GM23338 (cell line): ENCODE measurements around the gene TNFSF4. TPM values are rescaled to one million over a fixed set of nuclear protein-coding genes. Genes with fewer than 3 reads are reported as not detected.

Experiments used
- ATAC-seq: fragments of 200-7000 bp; cut with Tn5 transposase; 3 replicates; pipeline ENCODE4 v1.9.1; 2020
- DNase-seq: peaks from one replicate; pipeline ENCODE4 v3.0.0-alpha.2; 2015; ENCODE audit warnings: low spot score
- H2AFZ ChIP-seq: fragments of 200-600 bp; sonication (generic); 2 replicates; pipeline ENCODE4 v1.8.0; 2016; ENCODE audit warnings: antibody characterized with exemption, mild to moderate bottlenecking, moderate library complexity
- H3F3A ChIP-seq: fragments of 200-600 bp; sonication (generic); replicated peaks from 2 replicates; pipeline ENCODE4 v1.8.0; 2017; ENCODE audit warnings: antibody characterized with exemption, mixed run types, low read depth
- H3K27ac ChIP-seq: fragments of 200-600 bp; sonication (generic); 2 replicates; pipeline ENCODE4 v1.6.1; 2016; ENCODE audit warnings: low read depth
- H3K27me3 ChIP-seq: fragments of 200-600 bp; sonication (generic); 2 replicates; pipeline ENCODE4 v1.8.0; 2016; ENCODE audit warnings: mild to moderate bottlenecking, mixed run types, moderate library complexity; ENCODE audit not compliant: insufficient read depth
- H3K36me3 ChIP-seq: fragments of 200-600 bp; sonication (generic); 2 replicates; pipeline ENCODE4 v1.8.0; 2016; ENCODE audit warnings: mild to moderate bottlenecking; ENCODE audit not compliant: insufficient read depth
- H3K4me1 ChIP-seq: fragments of 200-600 bp; sonication (generic); 2 replicates; pipeline ENCODE4 v1.8.0; 2016; ENCODE audit warnings: mild to moderate bottlenecking, moderate library complexity; ENCODE audit not compliant: insufficient read depth
- H3K4me2 ChIP-seq: fragments of 200-600 bp; sonication (generic); 2 replicates; pipeline ENCODE4 v1.7.1; 2017; ENCODE audit warnings: mixed run types
- H3K4me3 ChIP-seq: fragments of 200-600 bp; sonication (generic); 2 replicates; pipeline ENCODE4 v1.6.1; 2016; ENCODE audit warnings: mixed run types
- H3K79me2 ChIP-seq: fragments of 200-600 bp; sonication (generic); replicated peaks from 2 replicates; pipeline ENCODE4 v1.8.0; 2017; ENCODE audit warnings: mild to moderate bottlenecking; ENCODE audit not compliant: insufficient read depth
- H3K9me2 ChIP-seq: fragments of 200-600 bp; sonication (generic); 2 replicates; pipeline ENCODE4 v1.8.0; 2017; ENCODE audit not compliant: insufficient read depth
- H4K20me1 ChIP-seq: fragments of 200-600 bp; sonication (generic); replicated peaks from 2 replicates; pipeline ENCODE4 v1.8.0; 2017; ENCODE audit warnings: mild to moderate bottlenecking; ENCODE audit not compliant: insufficient read depth
- H3K27ac Mint-ChIP-seq: 2 replicates; pipeline ENCODE4 v1.8.0; 2020; ENCODE audit warnings: inconsistent platforms, mild to moderate bottlenecking, moderate library complexity, mixed read lengths
- H3K27me3 Mint-ChIP-seq: 3 replicates; pipeline ENCODE4 v1.8.0; 2022; ENCODE audit warnings: low read depth, mild to moderate bottlenecking, moderate library complexity, mixed read lengths, inconsistent platforms; ENCODE audit not compliant: insufficient read depth, poor library complexity
- H3K36me3 Mint-ChIP-seq: 3 replicates; pipeline ENCODE4 v1.8.0; 2021; ENCODE audit warnings: low read depth, mild to moderate bottlenecking, inconsistent platforms, moderate library complexity, mixed read lengths
- H3K4me1 Mint-ChIP-seq: 3 replicates; pipeline ENCODE4 v1.8.0; 2020; ENCODE audit warnings: mild to moderate bottlenecking, inconsistent platforms, mixed read lengths
- H3K4me3 Mint-ChIP-seq: 3 replicates; pipeline ENCODE4 v1.8.0; 2021; ENCODE audit warnings: moderate library complexity, mild to moderate bottlenecking, inconsistent platforms, mixed read lengths
- H3K9me3 Mint-ChIP-seq: 3 replicates; pipeline ENCODE4 v1.8.0; 2020; ENCODE audit warnings: moderate library complexity, mild to moderate bottlenecking, inconsistent platforms, mixed read lengths
- CREB1 ChIP-seq: fragments of 250-450 bp; sonication (Bioruptor Pico); IDR thresholded peaks from 2 replicates; pipeline ENCODE4 v1.5.0; 2020; ENCODE audit warnings: low read depth, mild to moderate bottlenecking, moderate library complexity
- EZH2phosphoT487 ChIP-seq: fragments of 200-600 bp; sonication (generic); IDR thresholded peaks from one replicate; pipeline ENCODE4 v1.8.1; 2018; ENCODE audit warnings: antibody characterized with exemption; ENCODE audit not compliant: unreplicated experiment
- JUNB ChIP-seq: IDR thresholded peaks from one replicate; pipeline ENCODE4 v1.6.1; 2016; ENCODE audit warnings: antibody characterized with exemption; ENCODE audit not compliant: unreplicated experiment
- NANOG ChIP-seq: IDR thresholded peaks from 2 replicates; pipeline ENCODE4 v1.6.1; 2016; ENCODE audit warnings: antibody characterized with exemption, borderline replicate concordance
- POLR2AphosphoS5 ChIP-seq: IDR thresholded peaks from 2 replicates; pipeline ENCODE4 v1.6.1; 2016; ENCODE audit warnings: antibody characterized with exemption, low read depth
- STAT1 ChIP-seq: IDR thresholded peaks from one replicate; pipeline ENCODE4 v1.6.1; 2016; ENCODE audit warnings: antibody characterized with exemption; ENCODE audit not compliant: unreplicated experiment
- ZNF331 ChIP-seq: fragments of 250-450 bp; sonication (Bioruptor Pico); IDR thresholded peaks from 2 replicates; pipeline ENCODE4 v1.5.0; 2020; ENCODE audit warnings: low read depth, mild to moderate bottlenecking, moderate library complexity
- polyA plus RNA-seq: library from polyadenylated mRNA; unstranded; fragments of >200 nt; fragmentation: Nextera tagmentation; extraction: Ambion mirVana; gene quantifications from 2 replicates; pipeline ENCODE4 v1.2.1, GENCODE V29; 2016
- total RNA-seq: library from RNA; depleted of rRNA; stranded (reverse); fragments of >200 nt; shearing (Covaris generic); gene quantifications from 2 replicates; pipeline ENCODE4 v1.2.3, GENCODE V29; 2014
- TF ChIP-seq, protein P1 (sequence below): fragments of 250-450 bp; sonication (Bioruptor Pico); IDR thresholded peaks from 2 replicates; pipeline ENCODE4 v1.5.0; 2020; ENCODE audit warnings: mild to moderate bottlenecking, moderate library complexity
- TF ChIP-seq, protein P2 (sequence below), 2 experiments: fragments of 200-600 bp in 1 of 2; sonication (generic) in 1 of 2; conservative IDR thresholded peaks; 2 replicates each; pipeline versions ENCODE4 v1.5.1 to v1.6.1; 2016 to 2017; ENCODE audit warnings: antibody characterized with exemption in 2 of 2, low read depth in 2 of 2, mild to moderate bottlenecking in 2 of 2, moderate library complexity in 1 of 2

Gene TNFSF4
- total and polyA plus RNA-seq, 2 experiments from 2014 or later = 0.55 to 1.5 TPM

DNA sequence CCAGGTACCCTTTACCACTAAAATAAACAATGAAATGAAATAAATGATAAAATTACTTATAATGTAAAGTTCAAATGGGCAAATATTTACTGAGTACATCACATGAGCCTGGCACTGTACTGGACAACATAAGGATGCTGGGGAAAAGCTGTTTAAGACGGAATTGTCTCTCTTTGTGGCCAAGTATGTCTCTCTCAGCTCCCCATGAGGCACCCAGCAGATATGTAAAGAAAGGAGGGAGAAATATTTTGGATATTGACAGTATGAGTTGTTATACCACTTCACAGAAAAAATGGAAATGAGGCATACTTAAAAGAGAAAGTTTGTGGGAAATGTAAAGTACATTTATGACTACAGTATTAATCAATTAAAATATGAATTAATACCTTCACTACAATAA lies 1.0 kb upstream of the TNFSF4 start:
- no peak for ATAC-seq
- peaks cover 11% of the 10 kb centered on the region for H3K4me1 Mint-ChIP-seq

More for the DNA sequence above, 1.0 kb upstream of the TNFSF4 start:
- TF ChIP-seq NANOG = no peak
- TF ChIP-seq EZH2phosphoT487 = no peak
- TF ChIP-seq JUNB = no peak
- TF ChIP-seq, protein P1, sequence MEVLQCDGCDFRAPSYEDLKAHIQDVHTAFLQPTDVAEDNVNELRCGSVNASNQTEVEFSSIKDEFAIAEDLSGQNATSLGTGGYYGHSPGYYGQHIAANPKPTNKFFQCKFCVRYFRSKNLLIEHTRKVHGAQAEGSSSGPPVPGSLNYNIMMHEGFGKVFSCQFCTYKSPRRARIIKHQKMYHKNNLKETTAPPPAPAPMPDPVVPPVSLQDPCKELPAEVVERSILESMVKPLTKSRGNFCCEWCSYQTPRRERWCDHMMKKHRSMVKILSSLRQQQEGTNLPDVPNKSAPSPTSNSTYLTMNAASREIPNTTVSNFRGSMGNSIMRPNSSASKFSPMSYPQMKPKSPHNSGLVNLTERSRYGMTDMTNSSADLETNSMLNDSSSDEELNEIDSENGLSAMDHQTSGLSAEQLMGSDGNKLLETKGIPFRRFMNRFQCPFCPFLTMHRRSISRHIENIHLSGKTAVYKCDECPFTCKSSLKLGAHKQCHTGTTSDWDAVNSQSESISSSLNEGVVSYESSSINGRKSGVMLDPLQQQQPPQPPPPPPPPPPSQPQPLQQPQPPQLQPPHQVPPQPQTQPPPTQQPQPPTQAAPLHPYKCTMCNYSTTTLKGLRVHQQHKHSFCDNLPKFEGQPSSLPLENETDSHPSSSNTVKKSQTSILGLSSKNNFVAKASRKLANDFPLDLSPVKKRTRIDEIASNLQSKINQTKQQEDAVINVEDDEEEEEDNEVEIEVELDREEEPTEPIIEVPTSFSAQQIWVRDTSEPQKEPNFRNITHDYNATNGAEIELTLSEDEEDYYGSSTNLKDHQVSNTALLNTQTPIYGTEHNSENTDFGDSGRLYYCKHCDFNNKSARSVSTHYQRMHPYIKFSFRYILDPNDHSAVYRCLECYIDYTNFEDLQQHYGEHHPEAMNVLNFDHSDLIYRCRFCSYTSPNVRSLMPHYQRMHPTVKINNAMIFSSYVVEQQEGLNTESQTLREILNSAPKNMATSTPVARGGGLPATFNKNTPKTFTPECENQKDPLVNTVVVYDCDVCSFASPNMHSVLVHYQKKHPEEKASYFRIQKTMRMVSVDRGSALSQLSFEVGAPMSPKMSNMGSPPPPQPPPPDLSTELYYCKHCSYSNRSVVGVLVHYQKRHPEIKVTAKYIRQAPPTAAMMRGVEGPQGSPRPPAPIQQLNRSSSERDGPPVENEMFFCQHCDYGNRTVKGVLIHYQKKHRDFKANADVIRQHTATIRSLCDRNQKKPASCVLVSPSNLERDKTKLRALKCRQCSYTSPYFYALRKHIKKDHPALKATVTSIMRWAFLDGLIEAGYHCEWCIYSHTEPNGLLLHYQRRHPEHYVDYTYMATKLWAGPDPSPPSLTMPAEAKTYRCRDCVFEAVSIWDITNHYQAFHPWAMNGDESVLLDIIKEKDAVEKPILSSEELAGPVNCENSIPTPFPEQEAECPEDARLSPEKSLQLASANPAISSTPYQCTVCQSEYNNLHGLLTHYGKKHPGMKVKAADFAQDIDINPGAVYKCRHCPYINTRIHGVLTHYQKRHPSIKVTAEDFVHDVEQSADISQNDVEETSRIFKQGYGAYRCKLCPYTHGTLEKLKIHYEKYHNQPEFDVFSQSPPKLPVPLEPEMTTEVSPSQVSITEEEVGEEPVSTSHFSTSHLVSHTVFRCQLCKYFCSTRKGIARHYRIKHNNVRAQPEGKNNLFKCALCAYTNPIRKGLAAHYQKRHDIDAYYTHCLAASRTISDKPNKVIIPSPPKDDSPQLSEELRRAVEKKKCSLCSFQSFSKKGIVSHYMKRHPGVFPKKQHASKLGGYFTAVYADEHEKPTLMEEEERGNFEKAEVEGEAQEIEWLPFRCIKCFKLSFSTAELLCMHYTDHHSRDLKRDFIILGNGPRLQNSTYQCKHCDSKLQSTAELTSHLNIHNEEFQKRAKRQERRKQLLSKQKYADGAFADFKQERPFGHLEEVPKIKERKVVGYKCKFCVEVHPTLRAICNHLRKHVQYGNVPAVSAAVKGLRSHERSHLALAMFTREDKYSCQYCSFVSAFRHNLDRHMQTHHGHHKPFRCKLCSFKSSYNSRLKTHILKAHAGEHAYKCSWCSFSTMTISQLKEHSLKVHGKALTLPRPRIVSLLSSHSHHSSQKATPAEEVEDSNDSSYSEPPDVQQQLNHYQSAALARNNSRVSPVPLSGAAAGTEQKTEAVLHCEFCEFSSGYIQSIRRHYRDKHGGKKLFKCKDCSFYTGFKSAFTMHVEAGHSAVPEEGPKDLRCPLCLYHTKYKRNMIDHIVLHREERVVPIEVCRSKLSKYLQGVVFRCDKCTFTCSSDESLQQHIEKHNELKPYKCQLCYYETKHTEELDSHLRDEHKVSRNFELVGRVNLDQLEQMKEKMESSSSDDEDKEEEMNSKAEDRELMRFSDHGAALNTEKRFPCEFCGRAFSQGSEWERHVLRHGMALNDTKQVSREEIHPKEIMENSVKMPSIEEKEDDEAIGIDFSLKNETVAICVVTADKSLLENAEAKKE (CRISPR knock-in tag) = no peak
- TF ChIP-seq STAT1 = no peak
- TF ChIP-seq ZNF331 = no peak
- TF ChIP-seq POLR2AphosphoS5 = no peak
- TF ChIP-seq CREB1 = no peak
- TF ChIP-seq, protein P2, sequence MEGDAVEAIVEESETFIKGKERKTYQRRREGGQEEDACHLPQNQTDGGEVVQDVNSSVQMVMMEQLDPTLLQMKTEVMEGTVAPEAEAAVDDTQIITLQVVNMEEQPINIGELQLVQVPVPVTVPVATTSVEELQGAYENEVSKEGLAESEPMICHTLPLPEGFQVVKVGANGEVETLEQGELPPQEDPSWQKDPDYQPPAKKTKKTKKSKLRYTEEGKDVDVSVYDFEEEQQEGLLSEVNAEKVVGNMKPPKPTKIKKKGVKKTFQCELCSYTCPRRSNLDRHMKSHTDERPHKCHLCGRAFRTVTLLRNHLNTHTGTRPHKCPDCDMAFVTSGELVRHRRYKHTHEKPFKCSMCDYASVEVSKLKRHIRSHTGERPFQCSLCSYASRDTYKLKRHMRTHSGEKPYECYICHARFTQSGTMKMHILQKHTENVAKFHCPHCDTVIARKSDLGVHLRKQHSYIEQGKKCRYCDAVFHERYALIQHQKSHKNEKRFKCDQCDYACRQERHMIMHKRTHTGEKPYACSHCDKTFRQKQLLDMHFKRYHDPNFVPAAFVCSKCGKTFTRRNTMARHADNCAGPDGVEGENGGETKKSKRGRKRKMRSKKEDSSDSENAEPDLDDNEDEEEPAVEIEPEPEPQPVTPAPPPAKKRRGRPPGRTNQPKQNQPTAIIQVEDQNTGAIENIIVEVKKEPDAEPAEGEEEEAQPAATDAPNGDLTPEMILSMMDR (conservative IDR thresholded peaks at IDR 0.05; ENCODE audit: low read depth in 2 of 2) = no peak
- peaks cover 24% of the 10 kb centered on the region for H3K27me3 Mint-ChIP-seq
- H3K4me3 ChIP-seq = no peak overlapping the region
- no peak overlapping the region for H3K27ac ChIP-seq
- no peak overlapping the region for H3K27ac Mint-ChIP-seq
- no peaks in the 10 kb centered on the region for H3K9me3 Mint-ChIP-seq
- peaks cover 3% of the 10 kb centered on the region; the same call in 1 of the 2 replicates for H4K20me1 ChIP-seq
- peaks cover 8% of the 10 kb centered on the region for H3K4me1 ChIP-seq
- H2AFZ ChIP-seq = no peak overlapping the region
- DNase-seq = no peak
- no peaks in the 10 kb centered on the region for H3K36me3 ChIP-seq
- no peaks in the 10 kb centered on the region for H3K79me2 ChIP-seq
- H3K9me2 ChIP-seq = no peaks in the 10 kb centered on the region
- H3F3A ChIP-seq = no peaks in the 10 kb centered on the region
- peaks cover 53% of the 10 kb centered on the region for H3K27me3 ChIP-seq
- no peak overlapping the region for H3K4me3 Mint-ChIP-seq
- no peak overlapping the region for H3K4me2 ChIP-seq
- no peaks in the 10 kb centered on the region for H3K36me3 Mint-ChIP-seq
